Measurements from ENCODE around the gene CSPG4.

The CSPG4 gene

GRCh38 chr15:75663931-75664421 is 48.7 kb downstream of the CSPG4 start:
- no peak for DNase-seq

DNA sequence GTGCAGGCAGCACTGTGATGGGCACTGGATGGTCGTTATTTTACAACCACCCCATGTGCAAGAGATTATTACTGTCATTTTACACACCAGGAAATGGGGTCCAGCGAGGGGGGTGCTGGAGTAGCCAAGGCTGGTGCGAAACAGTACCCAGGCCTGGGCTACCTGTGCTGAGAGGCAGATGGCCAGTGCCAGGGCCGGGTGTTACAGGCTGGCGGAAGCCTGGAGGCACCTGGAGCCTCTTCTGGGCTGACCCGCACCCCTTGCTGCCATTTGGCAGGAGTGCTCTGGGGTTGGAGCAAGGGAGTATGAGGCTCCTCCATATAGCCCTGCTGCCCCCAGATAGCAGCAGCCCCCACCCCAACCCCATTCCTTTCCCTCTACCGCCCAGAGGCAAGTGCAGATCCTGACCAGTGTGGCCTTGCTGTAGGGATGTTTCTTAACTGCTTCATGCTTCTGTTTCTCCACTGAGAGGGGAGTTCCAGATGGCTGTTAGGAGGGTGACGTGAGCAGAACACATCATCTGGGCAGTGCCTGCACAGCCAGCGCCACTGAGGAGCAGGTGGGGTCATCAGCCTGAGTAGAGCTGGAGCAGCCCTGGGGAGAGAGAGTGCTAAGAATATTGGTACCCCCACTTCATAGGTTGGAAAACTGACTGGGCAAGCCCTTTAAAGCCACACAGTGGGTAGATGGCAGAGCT is 49.7 kb downstream of the CSPG4 start:
- DNase-seq: no peak

- DNase-seq: no peak
Observed at GRCh38 chr15:75661756-75662140, 50.9 kb downstream of the CSPG4 start.

DNA sequence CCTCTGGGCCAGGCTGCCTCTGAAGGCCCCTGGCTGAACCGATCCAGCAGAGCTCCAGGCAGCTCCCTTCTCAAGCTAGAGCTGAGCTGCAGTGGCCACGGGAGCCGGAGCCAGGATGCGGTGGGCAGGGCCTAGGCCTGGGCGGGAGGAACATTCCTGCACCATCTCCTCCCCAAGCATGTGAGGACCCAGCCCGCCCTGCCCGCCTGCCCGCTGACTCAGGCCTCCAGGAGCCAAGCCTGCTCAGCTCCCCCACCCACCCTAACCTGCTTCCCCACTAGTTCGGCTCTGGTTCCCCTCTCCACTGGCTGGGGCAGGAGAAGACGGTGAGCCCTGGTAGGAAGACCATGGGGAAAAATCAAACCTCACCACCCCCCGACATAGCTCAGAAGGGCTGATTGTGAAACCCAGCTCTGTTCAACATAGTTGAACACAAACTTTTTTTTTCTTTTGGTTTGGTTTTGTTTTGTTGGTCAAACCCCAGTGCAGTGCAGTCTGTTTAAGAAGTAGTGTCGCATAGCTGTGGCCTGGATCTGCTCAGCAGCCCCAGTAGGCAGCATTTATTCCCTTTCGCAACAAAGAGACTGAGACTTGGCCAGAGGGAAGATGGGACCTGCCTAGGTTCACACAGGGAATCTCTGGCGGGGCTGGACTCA is 51.4 kb downstream of the CSPG4 start:
- no peak for DNase-seq

GRCh38 chr15:75659928-75660645 is 52.6 kb downstream of the CSPG4 start:
- no peak for DNase-seq

GRCh38 chr15:75659141-75659771 is 53.4 kb downstream of the CSPG4 start:
- no peak for DNase-seq

DNA sequence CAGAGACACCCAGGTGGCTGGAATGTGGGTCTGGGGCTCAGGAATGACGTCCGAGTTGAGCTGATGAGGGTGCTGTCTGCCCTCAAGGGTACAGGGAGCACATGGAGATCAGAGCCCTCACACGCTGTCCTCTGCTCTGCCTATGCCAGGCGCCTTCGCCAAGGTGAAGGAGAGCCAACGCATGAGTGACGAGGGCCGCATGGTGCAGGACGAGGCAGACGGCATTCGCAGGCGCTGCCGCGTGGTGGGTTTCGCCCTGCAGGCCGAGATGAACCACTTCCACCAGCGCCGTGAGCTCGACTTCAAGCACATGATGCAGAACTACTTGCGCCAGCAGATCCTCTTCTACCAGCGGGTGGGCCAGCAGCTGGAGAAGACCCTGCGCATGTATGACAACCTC is 55.8 kb downstream of the CSPG4 start:
- no peak for DNase-seq

- DNase-seq: no peak
Observed at GRCh38 chr15:75656331-75656730, 56.3 kb downstream of the CSPG4 start.

DNA sequence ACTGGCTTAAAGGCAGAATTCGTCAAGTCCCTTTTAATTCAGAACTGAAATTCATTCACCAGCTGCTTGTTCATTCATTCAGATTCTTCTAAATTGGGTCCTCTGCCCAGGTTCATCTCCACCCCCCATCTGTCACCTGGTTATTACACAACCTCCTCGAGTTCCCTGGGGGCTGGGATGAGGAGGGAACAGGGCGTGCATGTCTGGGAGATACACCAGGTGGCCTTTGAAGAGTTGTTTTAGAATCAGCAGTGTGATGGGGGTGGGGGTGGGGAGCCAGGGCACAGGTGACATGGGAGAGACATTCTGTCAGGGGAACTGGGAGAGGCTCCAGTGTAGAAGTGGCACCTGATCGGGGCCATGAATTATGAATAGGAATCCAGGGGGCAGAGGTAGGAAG is 56.7 kb downstream of the CSPG4 start:
- DNase-seq: no peak

DNA sequence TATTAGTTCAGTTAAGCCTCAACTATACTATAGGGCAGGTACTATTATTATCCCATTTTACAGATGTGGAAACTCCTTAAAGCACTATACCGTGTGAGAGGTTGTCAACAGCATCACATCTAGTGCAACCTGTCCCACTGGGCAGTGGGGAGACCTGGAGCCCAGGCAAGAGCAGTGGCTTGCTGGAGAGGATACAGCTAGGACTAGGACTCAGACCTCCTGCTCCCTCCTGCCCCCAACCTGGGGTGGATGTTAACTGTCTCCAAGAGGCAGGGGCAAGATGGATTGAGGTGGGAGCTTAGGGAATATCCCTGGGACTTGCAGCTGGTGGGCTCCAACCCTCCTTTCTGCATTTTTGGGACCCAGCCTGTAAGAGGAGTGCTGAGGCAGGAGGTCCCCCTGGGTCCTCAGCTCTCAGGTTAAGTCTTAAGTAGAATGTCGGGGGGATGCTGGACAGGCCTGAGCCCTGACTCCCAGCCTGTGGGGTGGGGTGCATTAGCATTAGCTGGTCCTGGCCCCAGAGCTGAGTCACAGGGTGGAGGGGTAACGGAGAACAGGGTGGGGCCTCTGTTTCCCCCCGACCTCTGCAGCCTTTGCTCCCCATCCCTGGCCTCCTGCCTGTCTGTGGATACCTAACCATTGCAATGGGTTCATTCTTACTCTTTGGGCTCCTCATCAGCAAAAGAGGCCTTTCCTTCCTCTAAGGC is 58.3 kb downstream of the CSPG4 start:
- DNase-seq: no peak

- no peak for DNase-seq
Observed at GRCh38 chr15:75653347-75653913, 59.2 kb downstream of the CSPG4 start.

DNA sequence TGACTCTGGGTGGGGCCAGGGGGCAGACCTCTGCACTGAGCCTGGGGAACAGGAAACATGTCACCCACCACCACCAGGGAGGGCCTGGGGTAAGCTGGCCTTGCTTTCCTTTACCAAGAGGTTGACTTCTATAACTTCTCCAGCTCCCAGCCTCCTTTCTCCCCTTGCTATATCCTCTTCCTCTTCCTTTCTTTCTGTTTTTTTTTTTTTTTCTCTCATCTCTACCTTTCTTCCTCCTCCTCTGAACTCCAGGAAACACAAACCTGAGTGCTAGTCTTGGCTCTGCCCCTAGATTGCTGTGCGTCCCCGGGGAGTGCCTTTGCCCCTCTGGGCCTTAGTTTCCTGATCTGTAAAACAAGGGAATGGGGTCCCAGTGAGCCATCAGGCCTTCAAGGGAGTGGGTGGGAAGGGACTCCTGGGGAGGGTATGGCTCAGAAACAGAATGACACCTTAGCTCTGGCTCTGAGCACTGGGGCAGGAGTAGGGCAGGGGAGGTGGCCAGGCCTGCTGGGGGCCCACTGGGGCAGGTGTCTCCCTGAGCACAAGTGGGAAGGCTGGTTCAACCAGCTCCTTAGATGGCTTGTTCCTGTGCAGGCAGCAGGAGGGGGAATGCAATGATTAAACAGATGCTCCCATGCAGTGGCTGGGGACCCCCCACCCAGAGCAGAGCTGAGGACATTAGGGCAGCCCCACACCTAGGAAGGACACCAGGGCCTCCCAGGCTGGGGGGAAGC is 60.7 kb downstream of the CSPG4 start:
- no peak for DNase-seq

DNA sequence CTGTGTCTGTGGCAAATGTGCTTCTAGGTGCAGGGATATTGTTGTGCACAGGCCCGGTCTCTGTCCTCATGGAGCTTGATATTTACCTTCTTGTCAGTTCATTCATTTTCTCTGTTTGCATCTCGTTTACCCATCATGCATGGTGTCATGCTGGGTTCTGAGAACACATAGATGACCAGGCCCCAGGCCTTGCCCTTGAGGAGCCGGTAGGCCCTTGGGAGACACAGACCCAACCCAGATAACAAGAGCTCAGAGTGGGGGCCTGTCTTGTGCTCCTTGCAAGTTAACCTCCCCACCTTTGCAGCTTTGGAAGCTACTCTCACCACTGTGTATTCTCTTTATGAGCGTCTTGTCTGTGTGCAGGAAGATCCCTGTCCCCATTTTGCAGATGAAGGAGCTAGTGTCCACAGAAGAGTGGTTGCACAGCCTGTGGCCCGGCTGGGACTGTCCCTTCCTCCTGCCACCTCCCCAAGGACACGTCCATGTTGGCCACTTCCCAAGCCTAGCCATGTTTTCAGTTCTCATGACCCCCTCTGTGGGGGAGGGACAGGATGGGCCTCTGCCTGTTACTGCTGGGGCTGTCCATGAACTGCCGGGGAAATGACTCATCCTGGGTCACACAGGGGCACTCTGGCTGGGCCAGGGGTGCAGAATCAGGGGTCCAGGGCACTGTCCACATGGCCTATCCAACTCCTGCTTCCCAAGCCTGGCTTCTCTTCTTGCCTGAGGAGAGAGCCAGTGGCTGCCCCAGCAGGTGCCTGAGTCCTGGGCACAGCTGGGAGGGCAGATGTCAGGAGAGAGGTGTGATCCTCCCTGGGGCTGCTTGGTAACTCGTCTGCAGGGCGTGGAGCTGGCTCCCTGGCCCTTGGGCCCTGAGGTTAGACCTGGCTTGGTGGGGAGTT is 61.5 kb downstream of the CSPG4 start:
- DNase-seq: peak; percentile 72

DNA sequence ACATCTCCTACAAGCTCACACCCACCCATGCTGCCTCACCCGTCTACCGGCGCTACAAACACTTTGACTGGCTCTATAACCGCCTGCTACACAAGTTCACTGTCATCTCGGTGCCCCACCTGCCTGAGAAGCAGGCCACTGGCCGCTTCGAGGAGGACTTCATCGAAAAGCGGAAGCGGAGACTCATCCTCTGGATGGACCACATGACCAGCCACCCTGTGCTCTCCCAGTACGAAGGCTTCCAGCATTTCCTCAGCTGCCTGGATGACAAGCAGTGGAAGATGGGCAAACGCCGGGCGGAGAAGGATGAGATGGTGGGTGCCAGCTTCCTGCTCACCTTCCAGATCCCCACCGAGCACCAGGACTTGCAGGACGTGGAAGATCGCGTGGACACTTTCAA is 62.8 kb downstream of the CSPG4 start:
- DNase-seq: no peak

DNA sequence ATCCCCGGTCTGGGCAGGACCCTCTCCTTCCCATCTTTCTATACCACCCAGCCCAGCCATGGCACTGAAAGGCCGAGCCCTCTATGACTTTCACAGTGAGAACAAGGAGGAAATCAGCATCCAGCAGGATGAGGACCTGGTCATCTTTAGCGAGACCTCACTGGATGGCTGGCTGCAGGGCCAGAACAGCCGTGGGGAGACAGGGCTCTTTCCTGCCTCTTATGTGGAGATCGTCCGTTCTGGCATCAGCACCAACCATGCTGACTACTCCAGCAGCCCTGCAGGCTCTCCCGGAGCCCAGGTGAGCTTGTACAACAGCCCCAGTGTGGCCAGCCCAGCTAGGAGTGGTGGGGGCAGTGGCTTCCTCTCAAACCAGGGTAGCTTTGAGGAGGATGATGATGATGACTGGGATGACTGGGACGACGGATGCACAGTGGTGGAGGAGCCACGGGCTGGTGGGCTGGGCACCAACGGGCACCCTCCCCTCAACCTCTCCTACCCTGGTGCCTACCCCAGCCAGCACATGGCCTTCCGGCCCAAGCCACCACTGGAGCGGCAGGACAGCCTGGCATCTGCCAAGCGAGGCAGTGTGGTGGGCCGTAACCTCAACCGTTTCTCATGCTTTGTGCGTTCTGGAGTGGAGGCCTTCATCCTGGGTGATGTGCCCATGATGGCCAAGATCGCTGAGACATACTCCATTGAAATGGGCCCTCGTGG is 63.4 kb downstream of the CSPG4 start:
- DNase-seq: no peak

GRCh38 chr15:75648156-75649000 is 64.3 kb downstream of the CSPG4 start:
- DNase-seq: peak; percentile 14

DNA sequence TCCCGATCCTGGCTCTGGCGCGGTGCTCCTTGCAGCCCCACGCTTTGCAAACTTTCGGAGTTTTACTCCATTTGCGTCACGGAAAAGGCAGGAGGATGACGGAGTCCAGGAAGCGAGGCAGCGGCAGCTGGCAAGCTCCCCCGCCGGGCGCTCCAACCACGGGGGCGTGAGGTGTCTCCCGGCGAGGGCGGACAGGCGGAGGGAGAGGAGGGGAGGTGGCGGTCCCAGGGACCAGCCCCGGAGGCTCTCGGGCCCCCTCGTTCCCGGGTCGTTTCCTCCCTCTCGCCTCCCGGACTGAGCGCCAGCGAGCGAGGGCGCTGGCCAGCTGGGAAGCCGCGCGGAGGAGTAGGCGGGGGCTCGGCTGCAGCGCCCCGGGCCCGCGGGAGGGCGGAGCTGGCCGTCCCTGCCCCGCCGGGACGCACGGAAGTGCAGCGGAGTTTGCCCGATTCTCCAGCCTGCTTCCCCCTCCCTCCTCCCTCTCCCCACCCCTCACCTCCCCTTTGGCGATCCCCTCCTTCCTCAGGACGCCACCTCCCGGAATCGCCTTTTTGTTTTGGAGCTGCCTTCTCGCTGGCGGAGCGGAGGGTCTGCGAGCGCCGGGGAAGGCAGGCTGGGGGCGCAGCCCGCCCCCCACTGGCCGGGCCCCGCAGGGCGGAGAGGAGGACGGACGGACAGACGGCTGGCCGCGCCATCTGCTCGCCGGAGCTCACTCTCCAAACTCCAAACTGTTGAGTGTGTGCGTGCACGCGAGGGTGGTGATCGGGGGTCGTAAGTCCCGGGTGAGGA is 65.1 kb downstream of the CSPG4 start, which contains the start of gene SNX33:
Gene SNX33, plus strand, starts transcription at position 543 of the 786 bp plus-strand sequence. CDS start 1,191 bp downstream, outside the sequence.
- DNase-seq: peak; percentile 83

- no peak for DNase-seq
Observed at GRCh38 chr15:75646944-75647364, 65.7 kb downstream of the CSPG4 start.
